ENCODE data around the gene USP13.

DNA sequence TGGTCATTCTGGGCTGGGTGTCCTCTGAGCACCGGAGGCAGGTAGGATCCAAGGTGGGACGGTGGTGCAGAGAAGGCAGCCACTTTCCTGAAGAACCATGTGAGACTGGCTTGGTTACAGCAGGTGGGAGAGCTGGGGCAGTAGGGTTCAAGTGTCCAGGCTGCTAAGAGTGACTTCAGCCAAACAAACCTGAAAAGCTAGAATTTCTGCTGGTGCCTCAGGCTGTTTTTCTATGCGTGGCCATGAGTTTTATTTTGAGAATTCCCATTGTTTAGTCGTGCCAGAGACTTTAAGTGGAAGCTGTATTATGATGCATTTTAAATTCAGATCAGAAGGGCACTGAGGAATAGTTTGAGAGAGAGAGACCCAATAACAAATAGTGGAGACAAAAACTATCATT, 20.1 kb downstream of the USP13 start:
- TF ChIP-seq IKZF2 (IDR thresholded peaks at IDR 0.05) (no peak), RBBP5 (conservative IDR thresholded peaks at IDR 0.05) (no peak), NFIC (IDR thresholded peaks at IDR 0.05; ENCODE audit: low read depth, low read length) (no peak), RCOR1 (conservative IDR thresholded peaks at IDR 0.05; ENCODE audit: low read depth, low read length) (no peak), JUND (IDR thresholded peaks at IDR 0.05; ENCODE audit: low read depth, low read length) (no peak), POLR2A (IDR thresholded peaks at IDR 0.05; ENCODE audit: low read depth, low read length) (no peak), EP300 (IDR thresholded peaks at IDR 0.05; ENCODE audit: borderline replicate concordance in 1 of 2, control insufficient read depth in 1 of 2, low read depth in 2 of 2, low read length in 2 of 2) (no peak)
- TF ChIP-seq, protein P1, sequence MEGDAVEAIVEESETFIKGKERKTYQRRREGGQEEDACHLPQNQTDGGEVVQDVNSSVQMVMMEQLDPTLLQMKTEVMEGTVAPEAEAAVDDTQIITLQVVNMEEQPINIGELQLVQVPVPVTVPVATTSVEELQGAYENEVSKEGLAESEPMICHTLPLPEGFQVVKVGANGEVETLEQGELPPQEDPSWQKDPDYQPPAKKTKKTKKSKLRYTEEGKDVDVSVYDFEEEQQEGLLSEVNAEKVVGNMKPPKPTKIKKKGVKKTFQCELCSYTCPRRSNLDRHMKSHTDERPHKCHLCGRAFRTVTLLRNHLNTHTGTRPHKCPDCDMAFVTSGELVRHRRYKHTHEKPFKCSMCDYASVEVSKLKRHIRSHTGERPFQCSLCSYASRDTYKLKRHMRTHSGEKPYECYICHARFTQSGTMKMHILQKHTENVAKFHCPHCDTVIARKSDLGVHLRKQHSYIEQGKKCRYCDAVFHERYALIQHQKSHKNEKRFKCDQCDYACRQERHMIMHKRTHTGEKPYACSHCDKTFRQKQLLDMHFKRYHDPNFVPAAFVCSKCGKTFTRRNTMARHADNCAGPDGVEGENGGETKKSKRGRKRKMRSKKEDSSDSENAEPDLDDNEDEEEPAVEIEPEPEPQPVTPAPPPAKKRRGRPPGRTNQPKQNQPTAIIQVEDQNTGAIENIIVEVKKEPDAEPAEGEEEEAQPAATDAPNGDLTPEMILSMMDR (IDR thresholded peaks at IDR 0.05 in 2 of 3, conservative IDR thresholded peaks at IDR 0.05 in 1 of 3; ENCODE audit: control insufficient read depth in 2 of 3, extremely low read depth in 1 of 3, insufficient read depth in 1 of 3, low read depth in 3 of 3, low read length in 3 of 3): no peak
